KMS-11 (cell line): ENCODE data around the gene RNF141.

Source experiments
- H2AFZ ChIP-seq: fragments of 200-600 bp; sonication (generic); 2 replicates; pipeline ENCODE4 v1.6.1; 2016; ENCODE audit warnings: antibody characterized with exemption, mixed run types, low read depth
- H3K27ac ChIP-seq: fragments of 200-600 bp; sonication (generic); 2 replicates; pipeline ENCODE4 v1.6.1; 2016; ENCODE audit warnings: mild to moderate bottlenecking, mixed run types
- H3K27me3 ChIP-seq: fragments of 200-600 bp; sonication (generic); 2 replicates; pipeline ENCODE4 v1.6.1; 2017; ENCODE audit warnings: mild to moderate bottlenecking, low read depth, mixed run types, moderate library complexity; ENCODE audit not compliant: insufficient read depth
- H3K36me3 ChIP-seq: fragments of 200-600 bp; sonication (generic); 2 replicates; pipeline ENCODE4 v1.6.1; 2017; ENCODE audit warnings: mild to moderate bottlenecking, mixed run types; ENCODE audit not compliant: insufficient read depth
- H3K4me1 ChIP-seq: fragments of 200-600 bp; sonication (generic); 2 replicates; pipeline ENCODE4 v1.6.1; 2016; ENCODE audit warnings: mild to moderate bottlenecking, low read depth, mixed run types; ENCODE audit not compliant: poor library complexity, severe bottlenecking
- H3K4me2 ChIP-seq: fragments of 200-600 bp; sonication (generic); 2 replicates; pipeline ENCODE4 v1.7.0; 2016; ENCODE audit warnings: mild to moderate bottlenecking, mixed run types
- H3K4me3 ChIP-seq: fragments of 200-600 bp; sonication (generic); IDR thresholded peaks from 2 replicates; pipeline ENCODE4 v1.6.1; 2017; ENCODE audit warnings: low read depth, low read length, mixed read lengths; ENCODE audit not compliant: insufficient read depth
- H3K79me2 ChIP-seq: fragments of 200-600 bp; sonication (generic); 2 replicates; pipeline ENCODE4 v1.6.1; 2016; ENCODE audit warnings: low read depth, mixed run types; ENCODE audit not compliant: insufficient read depth
- H3K9ac ChIP-seq: fragments of 200-600 bp; sonication (generic); 2 replicates; pipeline ENCODE4 v1.6.1; 2016; ENCODE audit warnings: mild to moderate bottlenecking, mixed run types
- H4K20me1 ChIP-seq: fragments of 200-600 bp; sonication (generic); 2 replicates; pipeline ENCODE4 v1.6.1; 2016; ENCODE audit warnings: mild to moderate bottlenecking, mixed run types; ENCODE audit not compliant: insufficient read depth
- TF ChIP-seq, protein P1 (sequence below): fragments of 200-600 bp; sonication (generic); conservative IDR thresholded peaks from 2 replicates; pipeline ENCODE4 v1.6.1; 2017; ENCODE audit warnings: low read depth, mild to moderate bottlenecking, antibody characterized with exemption, low read length, moderate library complexity, mixed read lengths

Gene RNF141

DNA sequence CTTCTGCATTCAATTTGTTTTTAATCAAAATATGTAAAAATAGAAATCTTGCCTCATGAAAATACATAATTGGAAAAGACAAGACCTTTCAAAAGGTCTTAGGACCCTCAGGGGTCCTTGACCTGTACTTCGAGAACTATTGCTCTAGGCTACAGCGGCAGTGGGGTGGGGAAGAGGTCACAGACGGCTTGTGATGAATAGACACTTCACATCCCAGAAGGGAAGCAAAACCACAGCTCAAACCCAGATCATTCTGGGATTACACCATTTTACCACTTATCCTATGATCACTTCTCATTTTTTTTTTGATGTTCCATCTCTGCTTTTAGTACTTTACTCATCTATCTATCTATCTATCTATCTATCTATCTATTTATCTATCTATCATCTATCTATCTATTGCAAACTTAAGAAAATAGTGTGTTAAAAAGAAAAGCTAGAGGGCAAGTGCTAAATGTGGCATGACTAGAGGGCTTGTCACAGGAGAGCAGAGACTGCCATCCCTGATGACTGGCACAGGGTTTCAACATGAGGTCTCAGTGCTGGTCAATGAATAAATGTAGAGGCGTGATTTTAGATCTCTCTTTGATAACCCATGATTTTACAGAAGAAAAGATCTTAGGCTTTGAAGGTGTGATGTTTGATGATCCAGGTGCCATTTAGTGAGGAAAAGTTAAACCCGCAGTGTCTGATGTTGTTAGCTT is 37.1 kb downstream of the RNF141 start:
- Histone ChIP-seq H3K4me1 (no peaks in the 10 kb centered on the region), H3K9ac (no peak overlapping the region), H3K27me3 (no peaks in the 10 kb centered on the region), H3K4me2 (no peak overlapping the region), H3K36me3 (no peaks in the 10 kb centered on the region), H4K20me1 (no peaks in the 10 kb centered on the region), H2AFZ (no peak overlapping the region), H3K27ac (no peak overlapping the region), H3K4me3 (no peak overlapping the region), H3K79me2 (no peaks in the 10 kb centered on the region)
- TF ChIP-seq, protein P1, sequence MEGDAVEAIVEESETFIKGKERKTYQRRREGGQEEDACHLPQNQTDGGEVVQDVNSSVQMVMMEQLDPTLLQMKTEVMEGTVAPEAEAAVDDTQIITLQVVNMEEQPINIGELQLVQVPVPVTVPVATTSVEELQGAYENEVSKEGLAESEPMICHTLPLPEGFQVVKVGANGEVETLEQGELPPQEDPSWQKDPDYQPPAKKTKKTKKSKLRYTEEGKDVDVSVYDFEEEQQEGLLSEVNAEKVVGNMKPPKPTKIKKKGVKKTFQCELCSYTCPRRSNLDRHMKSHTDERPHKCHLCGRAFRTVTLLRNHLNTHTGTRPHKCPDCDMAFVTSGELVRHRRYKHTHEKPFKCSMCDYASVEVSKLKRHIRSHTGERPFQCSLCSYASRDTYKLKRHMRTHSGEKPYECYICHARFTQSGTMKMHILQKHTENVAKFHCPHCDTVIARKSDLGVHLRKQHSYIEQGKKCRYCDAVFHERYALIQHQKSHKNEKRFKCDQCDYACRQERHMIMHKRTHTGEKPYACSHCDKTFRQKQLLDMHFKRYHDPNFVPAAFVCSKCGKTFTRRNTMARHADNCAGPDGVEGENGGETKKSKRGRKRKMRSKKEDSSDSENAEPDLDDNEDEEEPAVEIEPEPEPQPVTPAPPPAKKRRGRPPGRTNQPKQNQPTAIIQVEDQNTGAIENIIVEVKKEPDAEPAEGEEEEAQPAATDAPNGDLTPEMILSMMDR = no peak

DNA sequence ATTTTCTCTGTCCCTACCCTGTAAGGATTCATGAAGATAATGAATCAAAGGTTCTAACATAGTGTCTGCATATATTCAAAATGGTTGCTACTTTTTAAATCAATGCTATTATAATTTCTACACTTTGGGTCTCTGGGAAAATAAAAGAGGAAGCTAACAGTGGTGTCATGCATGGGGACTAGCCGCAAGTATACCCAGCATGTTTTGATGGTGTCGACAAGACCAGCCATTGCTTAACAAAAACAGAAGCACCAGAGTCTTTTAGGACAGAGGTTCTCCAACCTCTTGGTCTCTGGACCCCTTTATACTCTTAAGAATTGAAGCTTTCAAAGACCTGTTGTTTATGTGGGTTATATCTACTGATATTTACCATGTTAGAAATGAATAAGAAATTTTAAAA is 37.8 kb downstream of the RNF141 start:
- Histone ChIP-seq H3K79me2 (no peaks in the 10 kb centered on the region), H4K20me1 (no peaks in the 10 kb centered on the region), H3K36me3 (no peaks in the 10 kb centered on the region), H3K9ac (no peak overlapping the region), H3K27me3 (no peaks in the 10 kb centered on the region), H2AFZ (no peak overlapping the region), H3K27ac (no peak overlapping the region), H3K4me3 (no peak overlapping the region), H3K4me2 (no peak overlapping the region), H3K4me1 (no peaks in the 10 kb centered on the region)
- TF ChIP-seq, protein P1 = no peak

DNA sequence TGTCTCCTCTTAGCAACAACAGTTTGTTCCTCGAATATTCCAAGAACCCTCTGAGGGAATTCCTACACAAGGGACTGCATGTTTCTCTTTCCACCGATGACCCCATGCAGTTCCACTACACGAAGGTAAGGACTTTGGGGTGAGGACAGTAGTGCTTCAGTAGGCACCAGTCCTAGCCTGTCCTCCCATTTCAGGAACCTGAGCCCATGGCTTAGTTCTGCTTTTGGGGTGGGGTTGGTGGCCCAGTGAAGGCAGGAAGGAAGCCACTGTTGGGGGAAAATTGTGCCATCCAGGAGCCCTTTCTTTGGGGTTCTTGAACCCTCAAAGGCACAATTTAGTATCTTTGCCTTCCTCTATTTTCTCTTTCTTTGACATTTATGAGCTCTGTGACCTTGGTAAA is 38.2 kb downstream of the RNF141 start:
- Histone ChIP-seq H3K27ac (no peak overlapping the region), H2AFZ (no peak overlapping the region), H3K4me2 (no peak overlapping the region), H3K36me3 (no peaks in the 10 kb centered on the region), H4K20me1 (no peaks in the 10 kb centered on the region), H3K27me3 (no peaks in the 10 kb centered on the region), H3K9ac (no peak overlapping the region), H3K79me2 (no peaks in the 10 kb centered on the region), H3K4me3 (no peak overlapping the region), H3K4me1 (no peaks in the 10 kb centered on the region)
- TF ChIP-seq, protein P1 = no peak

DNA sequence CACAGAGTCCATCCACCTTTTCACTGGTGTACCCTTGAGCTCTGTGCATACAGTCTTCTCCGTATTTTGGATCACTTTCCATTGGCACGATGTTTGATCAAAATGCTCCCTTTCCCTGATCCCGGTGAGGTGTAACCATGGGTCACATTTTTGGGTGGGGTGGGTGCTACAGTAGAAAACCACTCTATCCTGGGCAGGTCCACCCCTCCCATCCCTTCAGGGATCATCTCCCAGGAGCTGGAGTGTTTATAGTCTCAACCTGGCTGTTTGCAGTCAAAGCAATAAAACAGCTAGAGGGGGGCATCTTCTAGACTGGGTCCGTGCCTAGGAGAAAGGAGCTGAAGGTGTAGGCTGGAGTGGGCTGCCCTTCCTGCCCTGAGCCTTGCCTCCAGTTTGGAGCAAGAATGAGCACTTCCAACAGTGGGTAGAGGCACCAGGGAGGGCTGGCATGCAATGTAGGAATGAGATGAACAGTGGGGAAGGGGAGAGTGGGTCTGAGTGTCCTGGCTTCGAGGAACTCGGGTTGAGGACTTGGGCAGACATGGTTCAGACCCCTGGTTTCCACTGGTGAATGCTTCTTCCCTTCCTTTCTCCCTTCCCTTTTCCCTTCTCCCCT is 38.8 kb downstream of the RNF141 start:
- H3K4me3 ChIP-seq = no peak overlapping the region
- H3K36me3 ChIP-seq = no peaks in the 10 kb centered on the region
- no peaks in the 10 kb centered on the region for H3K4me1 ChIP-seq
- no peaks in the 10 kb centered on the region for H3K79me2 ChIP-seq
- H4K20me1 ChIP-seq = no peaks in the 10 kb centered on the region
- no peak overlapping the region for H3K27ac ChIP-seq
- H2AFZ ChIP-seq = no peak overlapping the region
- no peaks in the 10 kb centered on the region for H3K27me3 ChIP-seq
- no peak overlapping the region for H3K9ac ChIP-seq
- H3K4me2 ChIP-seq = no peak overlapping the region
- TF ChIP-seq, protein P1 = no peak
